Esophagus mucosa (tissue), 1 donor: ENCODE measurements around the gene PSMB2. TPM values are rescaled to one million over a fixed set of nuclear protein-coding genes. Genes with fewer than 3 reads are reported as not detected.
A peak's percentile ranks its signal among the peaks of the same experiment; 100 is the strongest.

Experiments
- ATAC-seq: fragments of 200-7000 bp; cut with Tn5 transposase; one replicate; pipeline ENCODE4 v1.9.1; 2020
- total RNA-seq: library from RNA; stranded (reverse); gene quantifications from one replicate; pipeline ENCODE4 v1.2.4, GENCODE V29; 2023
- donor health status: DM: yes; HTN: yes; CAD: no.

The PSMB2 gene
- total RNA-seq, 1 donor from 2014 or later = 54.6 TPM

GRCh38 chr1:35556484-35557117 is 84.7 kb downstream of the PSMB2 start:
- ATAC-seq = no peak

GRCh38 chr1:35555601-35556477 is 85.5 kb downstream of the PSMB2 start:
- ATAC-seq = peak; percentile 73

- no peak for ATAC-seq
Measured at GRCh38 chr1:35555212-35555584, 86.1 kb downstream of the PSMB2 start.

- no peak for ATAC-seq
Measured at GRCh38 chr1:35554266-35555211, 86.8 kb downstream of the PSMB2 start.

- ATAC-seq = no peak
Measured at GRCh38 chr1:35553851-35554250, 87.5 kb downstream of the PSMB2 start.

Other genes starting within 250 kb of the PSMB2 start
- gene KIAA0319L, start 84.1 kb downstream of the PSMB2 start, total RNA-seq = 28.2 TPM
- gene NCDN, start 83.7 kb downstream of the PSMB2 start, total RNA-seq = 10.6 TPM
- 1.1 TPM for gene TFAP2E, start 68.2 kb downstream of the PSMB2 start, total RNA-seq
- 1.4 TPM for gene C1orf216, start 77.4 kb upstream of the PSMB2 start, total RNA-seq
- gene CLSPN, start 128.5 kb upstream of the PSMB2 start, total RNA-seq = 4.1 TPM
- gene AGO4, start 166.5 kb upstream of the PSMB2 start, total RNA-seq = 5.6 TPM
- gene AGO1, start 241.7 kb upstream of the PSMB2 start, total RNA-seq = 14.8 TPM